SK-N-MC (cell line): Measurements from ENCODE around the gene MAX.

Experiments used
- EZH2 ChIP-seq: fragments of 200-600 bp; sonication (generic); IDR thresholded peaks from one replicate; pipeline ENCODE4 v1.6.1; 2017; ENCODE audit warnings: antibody characterized with exemption
- FOXP2 ChIP-seq: optimal IDR thresholded peaks from 2 replicates; pipeline ENCODE3; 2011; ENCODE audit warnings: mild to moderate bottlenecking, moderate library complexity; ENCODE audit not compliant: insufficient read depth; ENCODE audit errors: extremely low read length, control extremely low read depth
- POLR2AphosphoS5 ChIP-seq: IDR thresholded peaks from 2 replicates; pipeline ENCODE4 v1.6.1; 2012; ENCODE audit warnings: mild to moderate bottlenecking, low read depth, low read length, borderline replicate concordance

GRCh38 chr14:65109357-65109756 is 7.0 kb upstream of the MAX start:
- TF ChIP-seq POLR2AphosphoS5 = no peak
- TF ChIP-seq EZH2 = no peak
- TF ChIP-seq FOXP2 = no peak
